ENCODE data around the gene PARD3B.

The PARD3B gene

DNA sequence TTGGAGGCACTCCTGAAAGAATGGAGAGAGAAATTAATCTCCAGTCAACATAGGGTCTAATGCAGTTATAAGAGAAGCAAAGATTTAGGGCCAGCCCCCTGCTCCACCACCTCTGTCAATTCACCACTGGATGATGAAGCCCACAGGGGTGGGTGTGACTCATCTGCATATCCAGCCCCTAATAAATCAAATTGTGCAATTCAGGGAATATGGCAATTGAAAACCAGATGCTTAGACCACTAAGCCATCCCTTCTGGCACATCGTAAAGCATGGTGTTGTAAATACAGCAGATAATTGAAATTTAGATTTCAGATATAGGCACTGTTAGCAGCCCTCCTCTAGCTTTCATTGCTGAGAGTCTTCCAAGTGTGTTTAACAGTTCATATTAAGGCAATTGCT is 541.4 kb downstream of the PARD3B start:
- TF ChIP-seq, protein P1, sequence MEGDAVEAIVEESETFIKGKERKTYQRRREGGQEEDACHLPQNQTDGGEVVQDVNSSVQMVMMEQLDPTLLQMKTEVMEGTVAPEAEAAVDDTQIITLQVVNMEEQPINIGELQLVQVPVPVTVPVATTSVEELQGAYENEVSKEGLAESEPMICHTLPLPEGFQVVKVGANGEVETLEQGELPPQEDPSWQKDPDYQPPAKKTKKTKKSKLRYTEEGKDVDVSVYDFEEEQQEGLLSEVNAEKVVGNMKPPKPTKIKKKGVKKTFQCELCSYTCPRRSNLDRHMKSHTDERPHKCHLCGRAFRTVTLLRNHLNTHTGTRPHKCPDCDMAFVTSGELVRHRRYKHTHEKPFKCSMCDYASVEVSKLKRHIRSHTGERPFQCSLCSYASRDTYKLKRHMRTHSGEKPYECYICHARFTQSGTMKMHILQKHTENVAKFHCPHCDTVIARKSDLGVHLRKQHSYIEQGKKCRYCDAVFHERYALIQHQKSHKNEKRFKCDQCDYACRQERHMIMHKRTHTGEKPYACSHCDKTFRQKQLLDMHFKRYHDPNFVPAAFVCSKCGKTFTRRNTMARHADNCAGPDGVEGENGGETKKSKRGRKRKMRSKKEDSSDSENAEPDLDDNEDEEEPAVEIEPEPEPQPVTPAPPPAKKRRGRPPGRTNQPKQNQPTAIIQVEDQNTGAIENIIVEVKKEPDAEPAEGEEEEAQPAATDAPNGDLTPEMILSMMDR (IDR thresholded peaks at IDR 0.05; ENCODE audit: insufficient read depth, low read depth, low read length, missing control alignments): no peak
- no peak for DNase-seq (ENCODE audit: low read depth)
- no peak overlapping the region for H3K4me3 ChIP-seq (ENCODE audit: low read depth, low read length)

DNA sequence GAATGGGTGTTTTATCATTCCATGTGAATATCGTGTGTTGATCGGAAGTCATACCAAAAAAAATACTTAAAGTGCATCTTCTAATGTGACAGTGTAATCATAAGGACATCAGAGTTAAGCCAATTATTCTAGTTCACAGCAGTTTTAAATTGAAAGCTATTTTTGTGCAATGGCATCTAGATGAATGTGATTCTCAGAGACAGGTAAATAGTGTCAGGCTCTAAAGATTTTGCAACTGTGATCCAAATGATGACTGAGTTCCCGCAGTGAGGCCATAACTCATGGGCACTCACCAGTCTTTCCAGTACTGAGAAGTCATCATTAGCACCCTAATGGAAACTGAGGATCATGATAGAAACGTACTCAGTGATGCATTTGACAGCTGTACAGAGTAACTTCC is 542.6 kb downstream of the PARD3B start:
- no peak overlapping the region for H3K4me3 ChIP-seq (ENCODE audit: low read depth, low read length)
- TF ChIP-seq, protein P1 (IDR thresholded peaks at IDR 0.05; ENCODE audit: insufficient read depth, low read depth, low read length, missing control alignments): no peak
- DNase-seq (ENCODE audit: low read depth): no peak

DNA sequence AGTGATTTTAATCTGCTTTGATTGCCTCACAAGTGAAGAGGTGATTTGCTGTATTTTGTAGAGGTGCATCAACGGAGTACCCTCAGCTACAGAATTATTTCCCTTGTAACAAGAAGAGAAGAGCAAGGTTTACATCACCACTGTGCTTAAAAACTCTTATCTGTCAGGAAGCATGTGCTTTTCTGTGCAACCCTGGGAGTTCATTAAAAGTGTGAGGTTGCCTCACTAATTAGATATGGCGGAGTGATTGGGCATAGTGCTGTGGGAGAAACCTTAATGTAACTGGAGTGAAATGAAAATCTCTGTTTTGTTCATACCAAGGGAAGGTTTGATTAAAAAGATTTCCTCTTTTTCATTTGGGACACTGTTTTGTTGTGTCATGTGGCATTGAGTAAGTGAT is 544.7 kb downstream of the PARD3B start:
- no peak for DNase-seq (ENCODE audit: low read depth)
- no peak overlapping the region for H3K4me3 ChIP-seq (ENCODE audit: low read depth, low read length)
- TF ChIP-seq, protein P1 (IDR thresholded peaks at IDR 0.05; ENCODE audit: insufficient read depth, low read depth, low read length, missing control alignments): no peak

DNA sequence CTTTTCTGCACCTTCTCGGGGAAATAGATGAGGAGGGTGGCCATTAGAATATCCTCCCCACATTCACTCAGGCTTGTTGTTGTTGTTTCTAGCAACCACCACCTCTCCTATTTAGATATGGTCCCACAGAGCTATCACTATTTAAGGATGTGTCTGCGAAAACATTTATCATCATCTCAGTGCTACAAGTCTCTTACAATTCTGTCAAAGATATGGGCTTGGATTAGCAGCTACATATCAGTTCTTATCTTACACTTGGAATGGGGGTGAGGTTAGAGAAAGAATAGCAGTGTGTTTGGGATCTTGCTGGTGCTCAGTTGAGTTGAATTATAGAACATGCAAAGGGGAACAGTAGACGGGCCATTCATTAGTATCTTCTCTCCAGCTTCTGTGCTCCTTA is 546.1 kb downstream of the PARD3B start:
- DNase-seq (ENCODE audit: low read depth): no peak
- TF ChIP-seq, protein P1 (IDR thresholded peaks at IDR 0.05; ENCODE audit: insufficient read depth, low read depth, low read length, missing control alignments): no peak
- H3K4me3 ChIP-seq (ENCODE audit: low read depth, low read length): no peak overlapping the region

DNA sequence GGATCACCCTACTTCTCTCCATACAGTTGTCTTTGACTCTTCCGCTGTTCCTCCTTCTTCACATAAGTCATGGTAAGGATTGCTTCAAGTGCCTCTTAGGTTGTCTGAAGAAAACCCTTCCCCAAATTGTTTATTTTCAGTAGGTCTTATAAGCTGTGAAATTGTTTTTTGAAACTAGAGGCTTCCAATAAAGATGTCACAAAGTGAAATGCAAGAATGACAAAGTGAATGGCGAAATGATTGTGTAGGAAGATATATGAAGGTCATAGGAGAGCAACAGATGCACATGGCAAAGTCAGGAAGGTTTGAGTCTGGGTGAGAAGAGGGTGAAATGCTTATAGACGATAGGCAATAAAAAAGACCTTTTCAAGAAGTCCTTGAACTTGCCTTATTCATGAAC is 548.8 kb downstream of the PARD3B start:
- no peak overlapping the region for H3K4me3 ChIP-seq (ENCODE audit: low read depth, low read length)
- DNase-seq (ENCODE audit: low read depth): no peak
- TF ChIP-seq, protein P1 (IDR thresholded peaks at IDR 0.05; ENCODE audit: insufficient read depth, low read depth, low read length, missing control alignments): no peak

DNA sequence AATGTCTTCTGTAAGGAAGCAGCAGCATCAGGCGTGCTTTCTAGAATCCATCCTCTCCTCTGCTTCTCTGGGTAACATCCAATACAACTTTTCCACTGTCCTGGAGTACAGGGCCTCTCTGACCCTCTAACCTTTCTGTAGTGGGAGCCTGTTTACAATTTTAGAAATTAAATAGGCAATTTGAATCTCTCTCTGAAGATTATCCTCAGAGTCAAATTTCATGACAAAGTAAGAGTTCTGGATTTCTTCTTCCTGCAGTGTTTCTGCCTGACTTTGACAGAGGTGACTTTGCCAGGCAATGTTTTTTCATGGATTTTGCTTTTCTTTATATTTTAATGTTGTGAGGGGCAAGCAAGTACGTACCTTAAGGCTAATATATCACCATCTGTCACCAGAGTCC is 558.4 kb downstream of the PARD3B start:
- H3K4me3 ChIP-seq (ENCODE audit: low read depth, low read length): no peak overlapping the region
- DNase-seq (ENCODE audit: low read depth): no peak
- TF ChIP-seq, protein P1 (IDR thresholded peaks at IDR 0.05; ENCODE audit: insufficient read depth, low read depth, low read length, missing control alignments): no peak

DNA sequence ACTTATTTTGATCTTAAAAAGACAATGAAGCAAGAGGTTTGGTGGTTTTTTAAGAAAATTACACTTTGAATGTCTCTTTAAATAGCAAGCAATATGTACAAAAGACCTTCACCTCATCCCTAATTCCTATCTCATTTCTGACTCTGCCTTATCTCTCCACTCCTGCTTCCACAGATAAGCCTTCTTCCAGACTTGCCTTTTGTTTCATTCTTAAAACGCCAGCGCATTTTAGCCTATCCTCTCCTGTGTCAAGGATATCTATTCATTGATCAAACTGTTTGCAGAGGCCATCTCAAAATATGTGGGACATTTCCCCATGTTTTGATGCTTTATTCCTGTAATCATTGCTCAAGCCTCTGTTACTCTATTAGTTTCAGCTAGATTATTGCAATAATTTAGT is 562.5 kb downstream of the PARD3B start:
- DNase-seq (ENCODE audit: low read depth): no peak
- no peak overlapping the region for H3K4me3 ChIP-seq (ENCODE audit: low read depth, low read length)
- TF ChIP-seq, protein P1 (IDR thresholded peaks at IDR 0.05; ENCODE audit: insufficient read depth, low read depth, low read length, missing control alignments): no peak

Measured in GM12865 (cell line).